ENCODE data around the gene SLC46A1.

SLC46A1 gene

DNA sequence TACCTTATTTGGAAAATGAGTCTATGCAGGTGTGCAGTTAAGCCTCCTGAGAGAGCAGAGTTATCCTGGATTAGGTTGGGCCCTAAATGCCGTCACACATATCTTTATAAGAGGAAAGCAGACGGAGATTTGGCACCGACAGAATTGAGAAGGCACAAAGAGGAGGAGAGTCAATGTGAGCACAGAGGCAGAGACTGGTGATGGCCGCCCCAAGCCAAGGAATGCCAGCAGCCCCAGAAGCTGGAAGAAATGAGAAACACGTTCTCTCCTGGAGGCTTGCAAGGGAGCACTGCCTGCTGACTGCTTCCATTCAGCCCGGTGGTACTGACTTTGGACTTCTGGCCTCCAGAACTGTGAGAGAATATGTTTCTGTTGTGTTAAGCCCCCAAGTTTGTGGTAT lies 3.2 kb downstream of the SLC46A1 start:
- no peak for DNase-seq

DNA sequence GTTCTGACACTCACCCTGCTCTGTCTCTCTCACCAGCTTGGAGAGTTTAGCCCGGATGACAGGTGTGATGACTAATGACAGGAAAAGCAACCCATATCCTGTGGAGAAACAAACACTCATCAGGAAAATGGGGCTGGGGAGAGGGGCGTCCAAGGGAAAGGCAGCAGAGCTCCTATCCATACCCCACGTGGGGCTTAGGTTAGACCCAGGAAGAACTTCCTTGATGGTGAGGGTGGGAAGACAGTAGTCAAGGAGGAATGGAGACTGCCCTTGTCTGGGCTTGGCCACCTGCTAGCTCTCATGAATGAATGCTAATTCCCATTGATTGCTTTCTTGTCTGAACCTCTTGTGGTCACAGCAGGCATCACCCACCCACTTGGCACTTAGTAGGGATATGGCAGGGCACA lies 3.8 kb downstream of the SLC46A1 start:
- no peak for DNase-seq

DNA sequence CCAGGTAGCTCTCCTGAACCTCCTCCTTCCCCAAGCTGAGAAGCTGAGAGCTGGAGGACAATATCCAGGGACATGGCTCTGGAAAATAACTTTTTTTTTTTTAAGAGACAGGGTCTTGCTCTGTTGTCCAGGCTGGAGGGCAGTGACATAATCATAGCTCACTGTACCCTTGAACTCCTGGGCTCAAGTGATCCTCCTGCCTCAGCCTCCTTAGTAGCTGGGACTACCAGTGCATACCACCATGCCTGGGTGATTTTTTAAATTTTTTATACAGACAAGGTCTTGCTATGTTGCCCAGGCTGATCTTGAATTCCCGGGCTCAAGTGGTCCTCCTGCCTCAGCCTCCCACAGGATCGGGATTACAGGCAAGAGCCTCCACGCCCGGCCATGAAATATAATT lies 6.2 kb downstream of the SLC46A1 start:
- no peak for DNase-seq

DNA sequence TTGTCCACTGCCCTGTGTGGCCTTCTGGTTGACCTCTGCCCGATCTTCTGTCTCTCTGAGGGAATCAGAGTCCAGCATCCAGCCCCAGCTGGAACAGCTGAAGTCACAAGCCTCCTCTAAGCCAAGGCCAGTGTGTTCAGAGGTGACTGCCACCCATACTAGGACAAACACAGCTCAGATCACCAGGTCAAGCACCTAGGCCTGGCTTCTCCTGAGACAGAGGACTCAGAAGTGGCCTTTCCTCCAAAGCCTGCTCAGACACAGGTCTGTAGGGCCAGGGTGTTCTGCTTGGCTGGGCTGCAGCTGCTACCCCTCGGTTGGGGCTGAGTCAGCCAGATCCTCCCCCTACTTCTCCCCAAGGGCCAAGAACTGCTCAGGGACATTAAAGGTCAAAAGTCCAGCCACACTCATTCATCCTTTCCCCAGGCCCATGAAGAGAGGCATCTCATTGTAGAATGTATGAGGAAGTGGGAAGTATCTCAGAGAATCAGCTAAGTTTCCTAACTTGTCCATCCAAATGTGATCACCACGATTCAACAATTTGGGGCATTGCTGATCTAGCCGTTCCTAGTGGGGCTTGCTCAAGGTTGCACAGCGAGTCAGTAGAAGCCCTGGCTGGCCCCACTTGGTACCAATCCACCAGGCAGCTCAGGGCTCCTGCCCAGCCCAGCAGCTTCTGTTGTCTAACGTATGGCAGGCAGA lies 7.6 kb downstream of the SLC46A1 start:
- no peak for DNase-seq

DNA sequence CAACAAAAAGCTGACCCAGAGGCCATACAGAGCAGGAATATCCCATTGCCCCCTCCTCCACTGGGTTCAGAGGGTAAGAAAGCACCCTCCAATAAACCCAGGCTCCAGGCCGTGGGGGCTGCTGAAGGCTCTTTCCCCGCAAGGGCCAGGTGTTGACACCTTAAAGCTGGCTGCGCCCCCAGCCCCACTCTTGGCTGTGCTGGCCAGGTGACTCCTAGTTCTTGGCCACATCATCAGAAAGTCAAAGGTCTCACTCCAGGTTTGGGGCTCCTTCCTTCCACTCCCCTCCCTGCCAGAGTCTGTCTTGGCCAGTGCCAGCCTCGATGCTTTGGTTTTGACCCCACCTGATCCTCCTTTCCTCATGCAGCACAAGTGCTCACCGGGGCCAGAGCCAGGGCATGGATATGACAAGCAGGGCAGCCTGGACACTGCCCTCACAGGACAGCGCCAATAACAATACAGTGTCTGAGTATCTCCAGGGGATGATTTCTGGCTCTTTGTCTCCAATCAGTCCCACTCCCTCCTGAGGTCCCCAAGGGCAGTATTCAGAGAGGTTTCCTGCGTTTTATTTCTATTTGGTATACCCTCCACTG lies 8.2 kb downstream of the SLC46A1 start:
- DNase-seq, result no peak

DNA sequence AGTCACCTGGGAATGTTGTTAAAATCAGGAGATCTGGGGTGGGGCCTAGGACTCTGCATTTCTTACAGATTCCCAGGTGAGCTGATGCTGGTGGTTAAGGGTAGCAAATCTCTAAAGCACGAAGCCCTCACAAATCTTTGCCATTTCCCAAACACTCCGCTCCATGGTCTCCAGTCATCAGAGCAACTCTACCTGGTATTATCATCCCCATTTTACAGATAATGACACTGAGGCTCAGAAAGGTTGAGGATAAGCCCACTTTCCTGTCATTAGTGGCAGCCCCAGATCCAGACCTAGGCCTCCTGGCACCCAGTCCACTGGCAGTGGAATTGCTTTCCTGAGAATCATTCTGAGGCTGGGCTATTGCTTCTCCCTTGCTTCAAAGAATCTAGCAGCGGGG lies 8.7 kb downstream of the SLC46A1 start:
- no peak for DNase-seq

DNA sequence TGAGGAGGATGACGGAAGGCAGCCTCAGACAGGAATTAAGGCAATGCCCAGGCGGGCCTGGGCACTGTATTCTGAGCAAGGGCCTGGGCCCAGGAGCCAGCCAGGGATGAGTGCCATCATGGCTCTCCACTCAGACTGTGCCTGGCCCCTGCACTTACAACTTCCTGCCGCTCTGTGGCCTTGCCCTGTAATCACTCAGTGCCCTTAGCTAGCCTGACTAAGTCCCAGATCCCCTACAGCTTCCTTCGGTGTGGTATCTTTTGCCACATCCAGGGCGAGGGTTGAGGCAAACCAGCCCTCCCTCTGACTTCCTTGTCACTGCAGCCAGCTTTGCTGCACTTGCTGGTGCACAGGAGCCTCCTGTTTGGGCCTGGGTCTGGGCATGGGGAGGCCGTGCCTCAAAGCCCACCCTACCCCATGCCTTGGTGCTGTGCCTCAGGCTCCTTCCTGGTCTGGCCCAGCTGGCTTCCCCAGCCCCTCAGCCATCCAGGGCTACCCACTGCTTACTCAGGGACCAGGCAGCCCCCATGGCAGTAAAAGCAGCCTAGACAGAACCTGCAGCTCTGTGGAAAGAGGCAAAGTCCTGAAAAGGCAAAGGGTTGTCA lies 9.3 kb downstream of the SLC46A1 start:
- DNase-seq, result no peak

DNA sequence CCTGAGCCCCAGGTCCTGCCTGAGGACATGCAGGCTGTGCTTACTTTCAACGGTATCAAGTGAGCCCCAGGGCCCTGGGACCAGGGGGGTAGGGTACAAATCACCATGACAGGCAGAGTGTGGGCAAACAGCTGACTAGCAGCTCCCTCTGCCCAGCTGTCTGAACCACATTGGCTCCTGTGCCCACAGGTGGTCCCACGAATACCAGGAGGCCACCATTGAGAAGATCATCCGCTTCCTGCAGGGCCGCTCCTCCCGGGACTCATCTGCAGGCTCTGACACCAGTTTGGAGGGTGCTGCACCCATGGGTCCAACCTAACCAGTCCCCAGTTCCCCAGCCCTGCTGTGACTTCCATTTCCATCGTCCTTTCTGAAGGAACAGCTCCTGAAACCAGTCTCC lies 10.0 kb downstream of the SLC46A1 start:
- no peak for DNase-seq

DNA sequence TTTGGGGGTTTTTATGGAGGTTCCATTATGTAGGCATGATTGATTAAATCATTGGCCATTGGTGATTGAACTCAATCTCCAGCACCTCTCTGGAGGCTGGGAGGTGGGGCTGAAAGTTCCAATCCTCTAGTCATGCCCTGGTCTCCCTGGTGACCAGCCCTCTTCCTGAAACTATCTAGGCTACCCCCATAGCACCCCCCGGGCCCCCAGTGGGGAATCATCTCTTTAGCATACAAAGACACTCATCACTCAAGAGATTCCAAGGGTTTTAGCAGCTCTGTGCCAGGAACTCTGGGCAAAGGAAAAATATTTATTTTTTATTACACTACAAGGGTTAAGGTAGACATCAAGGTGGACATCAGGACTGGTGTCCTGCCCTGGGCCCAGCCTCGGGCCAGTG lies 10.6 kb downstream of the SLC46A1 start:
- DNase-seq, result no peak

DNA sequence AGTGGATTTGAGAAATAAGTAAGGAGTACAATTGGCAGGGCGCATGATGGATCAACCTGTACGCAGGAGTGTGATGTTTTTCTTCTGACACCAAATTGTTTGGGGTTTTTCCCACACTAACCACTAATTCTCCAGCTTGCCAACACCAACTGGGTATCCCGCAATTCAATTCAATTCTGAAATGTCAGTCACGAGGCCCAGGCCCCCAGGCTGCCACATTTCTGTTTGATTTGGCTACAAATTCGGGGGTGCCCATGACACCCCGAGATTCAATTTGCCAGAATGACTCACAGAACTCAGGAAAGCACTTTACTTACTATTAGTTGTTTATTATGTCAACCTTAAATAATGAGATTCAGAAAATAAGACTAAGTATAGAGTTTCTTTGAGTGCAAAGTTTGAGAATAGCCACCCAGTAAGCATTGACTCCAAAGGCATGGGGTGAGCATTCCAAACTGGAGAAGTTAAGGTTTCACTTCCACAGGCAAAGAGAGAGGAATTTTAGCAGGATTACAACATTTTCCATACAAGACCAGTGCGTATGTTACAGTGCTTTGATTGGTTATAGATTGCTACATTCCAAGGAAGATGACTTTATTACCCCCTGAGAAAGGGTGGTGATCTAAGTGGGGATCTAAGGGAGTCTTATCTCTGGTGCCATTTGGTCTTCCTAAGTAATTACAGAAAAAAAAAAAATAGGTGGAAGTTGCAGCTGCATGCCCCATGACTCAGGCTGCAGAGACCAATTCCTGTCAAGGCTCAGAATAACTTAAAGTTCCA lies 11.5 kb downstream of the SLC46A1 start:
- no peak for DNase-seq

DNA sequence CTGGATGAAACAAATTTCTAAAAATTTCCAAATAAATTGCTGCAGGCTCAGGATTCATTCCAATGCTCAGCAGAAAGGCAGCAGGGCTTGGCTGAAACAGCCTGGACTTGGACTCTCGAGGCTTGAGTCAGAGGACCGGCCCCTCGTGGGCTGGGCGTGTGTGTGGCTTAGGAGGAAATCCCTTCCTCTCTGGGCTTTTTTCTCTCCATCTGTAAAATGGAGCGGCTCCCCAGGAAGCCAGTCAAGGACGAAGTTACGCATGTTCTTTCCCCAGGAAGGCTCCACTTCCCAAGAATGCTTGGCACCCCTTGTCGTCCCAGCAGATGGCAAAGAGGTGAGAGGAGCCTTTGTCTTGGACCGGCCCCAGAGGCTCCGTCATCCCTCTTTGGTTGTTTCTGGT lies 13.5 kb downstream of the SLC46A1 start:
- DNase-seq, result no peak

DNA sequence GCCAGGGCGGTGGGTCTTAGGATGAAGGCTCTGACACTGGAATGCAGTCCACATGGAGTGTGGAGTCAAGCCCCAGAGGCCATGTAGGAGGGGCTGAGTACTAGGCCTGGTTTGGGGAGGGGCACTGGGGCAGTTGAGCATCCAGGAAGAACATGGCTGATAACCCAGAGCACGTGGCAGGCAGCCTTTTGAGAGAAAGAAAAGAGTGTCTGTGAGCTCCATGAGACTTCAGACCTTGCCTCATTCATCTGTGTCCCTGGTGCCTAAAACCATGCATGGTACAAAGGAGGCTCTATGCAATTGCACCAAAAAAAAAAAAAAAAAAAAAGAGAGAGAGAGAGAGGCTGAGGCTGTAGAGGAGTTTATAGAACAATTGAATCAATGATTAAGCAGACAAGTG lies 14.6 kb downstream of the SLC46A1 start:
- no peak for DNase-seq

DNA sequence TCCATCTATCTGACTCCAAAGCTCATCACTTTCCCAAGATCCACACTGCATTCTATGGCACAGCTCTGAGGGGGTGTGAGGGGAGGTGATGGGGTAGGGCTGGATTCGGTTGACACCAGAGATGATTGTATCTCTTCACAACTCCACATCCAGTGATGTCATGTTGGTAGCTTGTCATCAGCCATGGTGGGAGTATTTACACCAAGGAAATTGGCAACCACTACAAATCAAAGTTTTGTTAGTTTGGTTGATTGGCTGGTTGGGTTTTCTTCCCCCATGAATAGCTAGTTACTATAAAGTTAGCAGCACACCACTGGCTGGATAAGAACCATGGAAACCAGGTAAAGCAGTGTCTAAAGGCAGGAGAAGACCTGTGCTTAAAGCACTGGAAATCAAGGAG lies 15.0 kb downstream of the SLC46A1 start:
- DNase-seq, result no peak

DNA sequence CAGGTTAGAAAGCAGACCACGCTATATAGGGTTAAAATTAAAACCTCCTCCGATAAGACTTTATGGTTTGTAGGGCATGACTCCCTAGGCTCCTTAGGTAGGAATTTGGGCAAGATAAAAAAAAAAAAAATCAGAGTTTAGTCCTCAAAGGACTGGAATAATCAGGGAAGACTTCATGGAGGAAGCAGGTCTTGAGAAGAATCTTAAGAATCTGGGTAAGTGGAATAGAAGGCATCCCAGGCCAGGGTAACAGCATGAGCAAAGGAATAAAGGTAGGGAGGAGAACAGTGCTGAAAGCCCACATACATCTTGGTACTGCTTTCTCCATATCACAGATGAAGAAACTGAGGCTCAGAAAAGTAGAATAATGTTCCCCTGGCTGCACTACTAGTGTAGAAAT lies 15.4 kb downstream of the SLC46A1 start:
- DNase-seq, result no peak

DNA sequence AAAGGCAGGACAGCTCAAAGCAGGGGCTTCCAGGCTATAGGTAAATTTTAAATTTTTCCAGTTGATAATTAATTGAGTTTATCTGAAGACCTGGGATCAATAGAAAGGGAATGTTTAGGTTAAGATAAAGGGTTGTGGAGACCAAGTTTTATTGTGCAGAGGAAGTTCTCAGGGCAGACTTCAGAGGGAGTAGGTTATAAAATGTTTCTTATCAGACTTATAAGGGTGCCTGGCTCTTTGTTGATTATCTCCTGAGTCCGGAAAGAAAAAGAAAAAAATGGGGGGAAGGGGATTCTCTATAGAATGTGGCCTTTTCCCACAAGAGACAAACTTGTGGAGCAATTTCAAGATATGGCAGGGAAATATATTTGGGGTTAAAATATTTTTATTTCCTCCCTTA lies 15.9 kb downstream of the SLC46A1 start:
- no peak for DNase-seq

DNA sequence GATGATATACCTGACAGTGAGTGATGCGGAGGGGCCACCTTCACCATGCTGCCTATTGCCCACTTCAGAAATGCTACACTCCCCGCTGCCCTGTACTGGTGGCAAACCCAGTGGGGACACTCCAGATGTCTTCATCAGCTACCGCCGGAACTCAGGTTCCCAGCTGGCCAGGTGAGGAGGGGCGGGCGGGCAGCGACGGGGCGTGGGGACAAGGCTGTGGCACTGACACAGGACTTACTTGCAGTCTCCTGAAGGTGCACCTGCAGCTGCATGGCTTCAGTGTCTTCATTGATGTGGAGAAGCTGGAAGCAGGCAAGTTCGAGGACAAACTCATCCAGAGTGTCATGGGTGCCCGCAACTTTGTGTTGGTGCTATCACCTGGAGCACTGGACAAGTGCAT lies 17.9 kb downstream of the SLC46A1 start:
- DNase-seq, result no peak

DNA sequence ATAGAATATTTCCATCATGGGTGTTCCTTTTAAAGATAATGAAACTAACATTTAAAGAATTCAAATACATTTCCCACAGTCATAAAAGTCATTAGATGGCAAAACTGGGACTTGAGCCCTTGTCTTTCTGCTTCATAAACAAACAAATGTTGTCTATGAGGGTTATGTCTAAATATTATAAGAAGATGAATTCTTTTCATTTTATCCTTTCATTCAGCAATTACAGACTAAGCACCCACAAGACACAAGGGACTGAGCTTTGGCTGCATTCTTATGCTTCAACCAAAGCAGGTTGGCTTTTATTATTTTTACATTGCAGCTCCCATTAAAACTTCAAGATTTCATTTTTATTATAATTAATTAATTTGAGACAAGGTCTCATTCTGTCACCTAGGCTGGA lies 19.6 kb downstream of the SLC46A1 start:
- no peak for DNase-seq

DNA sequence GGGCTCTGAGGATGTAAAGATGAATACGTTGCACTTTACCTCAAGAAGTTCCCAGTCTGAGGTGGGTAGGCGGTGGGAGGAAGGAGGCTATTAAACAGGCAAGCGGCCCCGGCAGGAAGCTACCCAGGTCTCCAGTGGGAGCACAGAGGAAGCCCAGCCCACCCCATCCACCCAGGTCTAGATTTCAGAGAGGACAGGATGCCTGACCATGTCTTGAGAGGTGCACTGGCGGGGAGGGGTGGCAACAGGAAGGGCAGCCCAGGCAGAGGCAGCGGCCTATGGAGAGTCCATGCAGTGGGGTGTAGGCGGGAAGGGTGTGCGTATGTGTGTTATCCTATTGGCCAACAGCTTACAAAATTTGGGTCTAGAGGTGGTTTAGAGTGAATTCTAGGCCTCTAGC lies 20.6 kb downstream of the SLC46A1 start:
- no peak for DNase-seq

DNA sequence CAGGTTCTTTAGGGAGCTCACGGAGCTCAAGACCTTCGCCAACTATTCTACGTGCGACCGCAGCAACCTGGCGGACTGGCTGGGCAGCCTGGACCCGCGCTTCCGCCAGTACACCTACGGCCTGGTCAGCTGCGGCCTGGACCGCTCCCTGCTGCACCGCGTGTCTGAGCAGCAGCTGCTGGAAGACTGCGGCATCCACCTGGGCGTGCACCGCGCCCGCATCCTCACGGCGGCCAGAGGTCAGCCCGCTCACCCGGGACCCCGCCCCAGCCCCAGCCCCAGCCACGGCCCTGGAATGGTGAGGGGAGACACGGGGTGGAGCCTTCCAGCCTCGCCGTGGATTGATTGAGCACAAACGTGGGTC lies 21.0 kb downstream of the SLC46A1 start:
- DNase-seq, result no peak

DNA sequence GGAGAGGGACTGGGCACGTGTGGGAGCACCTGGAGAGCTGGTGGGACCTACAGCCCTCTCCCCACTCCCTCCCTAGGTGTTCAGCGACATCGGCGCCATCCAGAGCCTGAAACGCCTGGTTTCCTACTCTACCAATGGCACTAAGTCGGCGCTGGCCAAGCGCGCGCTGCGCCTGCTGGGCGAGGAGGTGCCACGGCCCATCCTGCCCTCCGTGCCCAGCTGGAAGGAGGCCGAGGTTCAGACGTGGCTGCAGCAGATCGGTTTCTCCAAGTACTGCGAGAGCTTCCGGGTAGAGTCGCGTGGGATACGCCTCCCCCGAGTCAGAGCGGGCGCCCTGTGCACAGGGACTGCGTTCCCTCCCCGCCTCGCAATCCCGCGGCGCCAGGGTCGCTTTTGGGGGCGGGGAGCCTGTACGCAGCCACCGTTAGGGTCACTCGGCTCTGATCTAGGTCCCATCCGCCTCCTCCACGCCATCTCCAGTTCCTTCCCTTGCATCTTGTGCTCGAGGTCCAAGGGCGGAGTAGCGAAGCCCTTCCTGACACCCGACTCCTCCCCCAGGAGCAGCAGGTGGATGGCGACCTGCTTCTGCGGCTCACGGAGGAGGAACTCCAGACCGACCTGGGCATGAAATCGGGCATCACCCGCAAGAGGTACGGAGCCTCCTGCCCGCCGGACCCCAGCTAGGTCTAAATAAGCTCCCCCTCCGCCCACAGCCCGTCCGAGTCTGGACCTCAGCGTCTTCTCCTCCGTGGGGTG lies 21.6 kb downstream of the SLC46A1 start:
- DNase-seq, result peak; percentile 79

DNA sequence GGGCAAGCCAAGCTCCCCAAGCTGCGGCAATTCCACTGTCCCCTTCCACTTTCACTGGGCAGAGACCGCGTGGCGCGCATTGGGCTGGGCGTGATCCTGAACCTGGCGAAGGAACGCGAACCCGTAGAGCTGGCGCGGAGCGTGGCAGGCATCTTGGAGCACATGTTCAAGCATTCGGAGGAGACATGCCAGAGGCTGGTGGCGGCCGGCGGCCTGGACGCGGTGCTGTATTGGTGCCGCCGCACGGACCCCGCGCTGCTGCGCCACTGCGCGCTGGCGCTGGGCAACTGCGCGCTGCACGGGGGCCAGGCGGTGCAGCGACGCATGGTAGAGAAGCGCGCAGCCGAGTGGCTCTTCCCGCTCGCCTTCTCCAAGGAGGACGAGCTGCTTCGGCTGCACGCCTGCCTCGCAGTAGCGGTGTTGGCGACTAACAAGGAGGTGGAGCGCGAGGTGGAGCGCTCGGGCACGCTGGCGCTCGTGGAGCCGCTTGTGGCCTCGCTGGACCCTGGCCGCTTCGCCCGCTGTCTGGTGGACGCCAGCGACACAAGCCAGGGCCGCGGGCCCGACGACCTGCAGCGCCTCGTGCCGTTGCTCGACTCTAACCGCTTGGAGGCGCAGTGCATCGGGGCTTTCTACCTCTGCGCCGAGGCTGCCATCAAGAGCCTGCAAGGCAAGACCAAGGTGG lies 24.7 kb downstream of the SLC46A1 start:
- DNase-seq, result no peak

Data from NCI-H774 (cell line).